Measurements from ENCODE around the gene G3BP1. TPM values are rescaled to one million over a fixed set of nuclear protein-coding genes. Genes with fewer than 3 reads are reported as not detected.

Gene G3BP1
- total and polyA plus RNA-seq, 5 donors, result 25.5 to 121 (median 111) TPM

DNA sequence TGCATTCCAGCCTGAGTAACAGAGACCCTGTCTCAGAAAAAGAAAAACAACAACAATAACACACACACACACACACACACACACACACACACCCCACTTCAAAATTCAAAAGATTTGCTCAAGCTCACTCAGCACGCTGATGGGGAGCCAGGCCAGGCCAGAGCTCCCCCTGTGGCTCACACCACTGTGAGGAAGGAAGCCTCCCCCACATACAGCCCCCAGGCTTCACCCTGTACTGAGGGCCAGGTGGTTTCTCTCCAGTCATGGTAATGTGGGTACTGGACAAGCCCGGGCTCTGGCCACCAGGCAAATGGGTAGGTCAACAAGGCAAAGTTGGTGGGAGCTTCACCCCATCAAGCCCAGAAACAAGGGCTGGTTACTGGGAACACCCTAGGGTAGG is 32.4 kb upstream of the G3BP1 start:
- WGBS, result 62% methylated on average over 2 of the region's 2 CpGs
- Histone ChIP-seq H3K4me3 (ENCODE audit: low read length) (no peak overlapping the region), H3K9me3 (ENCODE audit: control insufficient read depth, low read length) (no peaks in the 10 kb centered on the region), H3K4me1 (ENCODE audit: control insufficient read depth, insufficient read depth, low read length) (peaks cover 6% of the 10 kb centered on the region), H3K27ac (ENCODE audit: low read length) (peak overlapping the region; percentile 70), H3K27me3 (ENCODE audit: control insufficient read depth, insufficient read depth) (no peaks in the 10 kb centered on the region)
- no peak for DNase-seq
- no peak for ATAC-seq
- intact Hi-C loops (cut with DNase I), result loop anchor here in 1 of 4 donors (10.0 kb wide), 1 partner anchor 305 kb away; no protein-coding TSS in a partner anchor

DNA sequence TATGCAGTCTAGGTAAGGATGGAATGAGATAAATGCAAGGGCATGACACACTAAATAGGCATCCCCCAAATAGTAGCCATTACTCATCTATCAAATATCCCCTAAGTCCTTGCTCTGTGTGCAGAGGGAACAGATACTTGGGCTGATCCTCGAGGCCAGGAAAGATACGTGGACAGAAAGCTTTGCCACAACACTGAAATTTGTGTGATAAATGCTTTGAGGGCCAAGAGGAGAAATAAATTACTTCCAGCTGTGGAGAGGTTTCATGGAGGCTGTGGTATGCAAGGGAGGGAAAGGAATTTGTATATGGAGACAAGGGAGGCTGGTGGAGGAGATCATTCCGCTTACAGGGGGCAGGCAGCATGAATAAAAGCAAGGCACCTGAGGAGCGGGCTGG is 31.8 kb upstream of the G3BP1 start:
- Histone ChIP-seq H3K9me3 (ENCODE audit: control insufficient read depth, low read length) (no peaks in the 10 kb centered on the region), H3K27me3 (ENCODE audit: control insufficient read depth, insufficient read depth) (no peaks in the 10 kb centered on the region), H3K27ac (ENCODE audit: low read length) (peak overlapping the region; percentile 70), H3K4me3 (ENCODE audit: low read length) (no peak overlapping the region), H3K4me1 (ENCODE audit: control insufficient read depth, insufficient read depth, low read length) (peaks cover 6% of the 10 kb centered on the region)
- DNase-seq (no peak), ATAC-seq (peak; percentile 25 to 26)
- WGBS, result 40% methylated on average over 4 of the region's 4 CpGs
- intact Hi-C loops (cut with DNase I), result loop anchor here (2.0 to 10.0 kb wide), 4 partner anchors 79 to 305 kb away; no protein-coding TSS in a partner anchor

DNA sequence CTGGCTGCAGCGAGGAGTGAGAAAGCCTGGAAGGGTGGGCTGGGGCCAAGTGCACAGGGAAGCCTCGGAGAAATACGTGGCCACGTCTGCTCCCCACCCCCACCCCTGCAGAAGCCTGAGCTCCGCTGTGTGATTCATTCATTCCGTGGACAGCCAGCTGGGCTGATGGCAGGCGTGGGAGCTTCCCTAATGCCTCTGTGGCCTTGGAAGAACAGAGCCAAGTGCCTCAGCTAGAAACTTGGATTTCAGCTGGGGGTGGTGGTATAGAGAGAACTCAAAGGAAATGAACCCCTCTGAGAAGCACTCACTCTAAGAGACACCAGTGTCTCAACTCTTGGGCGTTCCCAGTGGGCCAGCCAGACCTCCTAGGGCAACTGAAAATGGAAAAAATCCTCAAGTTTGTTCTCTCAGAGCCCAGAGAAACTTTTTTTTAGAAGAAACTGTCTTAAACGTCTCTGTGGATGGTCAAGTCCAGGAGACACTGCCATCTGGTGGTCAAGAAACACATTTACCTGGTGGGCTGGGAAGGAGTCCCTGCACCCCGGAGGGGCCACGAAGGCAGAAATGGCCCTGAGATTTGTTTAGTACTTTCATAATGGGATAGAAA is 31.3 kb upstream of the G3BP1 start:
- peak; percentile 76 to 84 for ATAC-seq
- peak; percentile 80 to 84 (median 82) for DNase-seq
- Histone ChIP-seq H3K4me1 (ENCODE audit: control insufficient read depth, insufficient read depth, low read length) (peaks cover 10% of the 10 kb centered on the region), H3K9me3 (ENCODE audit: control insufficient read depth, low read length) (no peaks in the 10 kb centered on the region), H3K27ac (ENCODE audit: low read length) (peak overlapping the region; percentile 70), H3K4me3 (ENCODE audit: low read length) (no peak overlapping the region), H3K27me3 (ENCODE audit: control insufficient read depth, insufficient read depth) (no peaks in the 10 kb centered on the region)
- 10% methylated on average over 11 of the region's 11 CpGs for WGBS
- intact Hi-C loops (cut with DNase I), result loop anchor here (2.0 to 10.0 kb wide), 3 partner anchors 80 to 216 kb away; no protein-coding TSS in a partner anchor

DNA sequence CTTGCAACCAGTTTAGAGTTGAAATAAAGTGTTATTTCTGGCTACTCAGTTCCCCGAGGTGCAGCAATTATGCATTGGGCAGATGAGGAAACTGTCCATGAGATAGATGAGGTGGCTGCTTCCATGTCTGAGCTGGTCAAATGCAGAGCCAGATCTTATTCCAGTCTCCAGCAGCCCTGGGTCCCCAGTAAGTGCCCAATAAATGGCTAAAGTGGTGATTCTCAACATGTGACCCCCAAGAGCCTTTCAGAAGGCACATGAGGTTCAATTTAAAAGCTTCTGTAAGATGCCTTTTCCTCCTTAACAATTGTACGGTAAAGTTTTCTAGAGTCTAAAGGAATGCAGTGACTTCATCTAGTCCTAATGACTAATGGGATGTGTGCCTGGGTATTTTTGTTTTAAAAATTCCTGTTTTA is 30.8 kb upstream of the G3BP1 start:
- no peaks in the 10 kb centered on the region for H3K27me3 ChIP-seq (ENCODE audit: control insufficient read depth, insufficient read depth)
- intact Hi-C loops (cut with DNase I), result loop anchor here (2.0 to 10.0 kb wide), 3 partner anchors 80 to 216 kb away; no protein-coding TSS in a partner anchor
- peaks cover 13% of the 10 kb centered on the region for H3K4me1 ChIP-seq (ENCODE audit: control insufficient read depth, insufficient read depth, low read length)
- DNase-seq (no peak), ATAC-seq (peak in 1 of 2 donors; percentile 3)
- no peak overlapping the region for H3K4me3 ChIP-seq (ENCODE audit: low read length)
- H3K27ac ChIP-seq (ENCODE audit: low read length), result peak overlapping the region; percentile 25
- WGBS, result 44% methylated on average over 2 of the region's 2 CpGs
- no peaks in the 10 kb centered on the region for H3K9me3 ChIP-seq (ENCODE audit: control insufficient read depth, low read length)

DNA sequence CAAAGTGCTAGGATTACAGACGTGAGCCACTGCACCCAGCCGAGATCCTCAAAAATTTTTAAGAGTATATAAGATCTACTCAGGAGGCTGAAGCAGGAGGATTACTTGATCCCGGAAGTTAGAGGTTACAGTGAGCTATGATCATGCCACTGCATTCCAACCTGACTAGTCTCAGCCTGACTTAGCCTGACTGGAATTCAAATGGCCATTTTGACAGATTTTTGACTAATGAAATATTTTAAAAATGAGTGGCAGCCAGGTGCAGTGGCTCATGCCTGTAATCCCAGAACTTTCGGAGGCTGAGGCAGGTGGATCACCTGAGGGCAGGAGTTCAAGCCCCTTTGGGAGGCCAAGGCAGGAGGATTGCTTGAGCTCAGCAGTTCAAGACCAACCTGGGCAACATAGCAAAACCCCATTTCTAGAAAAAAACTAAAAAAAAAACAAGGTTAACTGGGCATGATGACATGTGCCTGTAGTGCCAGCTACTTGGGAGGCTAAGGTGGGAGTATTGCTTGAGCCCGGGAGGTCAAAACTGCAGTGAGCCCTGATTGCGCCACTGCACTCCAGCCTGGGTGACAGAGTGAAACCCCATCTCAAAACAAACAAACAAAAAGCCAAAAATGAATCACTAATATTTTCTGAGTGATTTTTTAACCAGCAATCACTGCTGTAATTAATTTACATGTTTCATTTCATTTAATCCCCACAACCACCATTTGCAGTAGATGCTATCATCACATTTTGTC is 29.9 kb upstream of the G3BP1 start:
- DNase-seq (no peak), ATAC-seq (no peak)
- 89% methylated on average over 6 of the region's 6 CpGs for WGBS
- intact Hi-C loops (cut with DNase I), result loop anchor here (2.0 to 10.0 kb wide), 3 partner anchors 81 to 217 kb away; no protein-coding TSS in a partner anchor
- Histone ChIP-seq H3K9me3 (ENCODE audit: control insufficient read depth, low read length) (no peaks in the 10 kb centered on the region), H3K4me1 (ENCODE audit: control insufficient read depth, insufficient read depth, low read length) (peaks cover 13% of the 10 kb centered on the region), H3K4me3 (ENCODE audit: low read length) (no peak overlapping the region), H3K27me3 (ENCODE audit: control insufficient read depth, insufficient read depth) (no peaks in the 10 kb centered on the region), H3K27ac (ENCODE audit: low read length) (peak overlapping the region; percentile 4)

DNA sequence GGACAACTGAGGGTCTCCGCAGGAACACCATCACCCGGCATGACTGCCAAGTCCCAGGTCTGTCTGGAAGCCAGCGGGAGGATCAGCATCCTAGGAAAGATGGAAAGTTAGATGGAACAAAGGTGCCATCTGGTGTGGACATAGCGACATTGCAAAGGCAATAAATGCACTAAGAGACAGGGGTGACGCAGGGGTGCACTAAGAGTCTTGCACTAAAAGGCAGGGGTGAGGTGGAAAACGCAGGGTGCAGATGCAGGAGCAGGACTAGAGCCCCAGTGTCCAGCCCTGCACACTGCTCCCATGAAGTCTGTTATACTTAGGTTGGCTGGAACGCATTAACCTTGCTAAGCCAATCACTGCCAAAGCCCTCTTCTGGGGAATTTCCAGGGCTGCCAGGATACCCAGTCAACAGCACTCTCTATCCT is 28.9 kb upstream of the G3BP1 start:
- no peak overlapping the region for H3K27ac ChIP-seq (ENCODE audit: low read length)
- H3K9me3 ChIP-seq (ENCODE audit: control insufficient read depth, low read length), result no peaks in the 10 kb centered on the region
- H3K4me1 ChIP-seq (ENCODE audit: control insufficient read depth, insufficient read depth, low read length), result peaks cover 13% of the 10 kb centered on the region
- intact Hi-C loops (cut with DNase I), result loop anchor here in 1 of 4 donors (10.0 kb wide), 1 partner anchor 218 kb away; no protein-coding TSS in a partner anchor
- peak; percentile 44 to 77 (median 72) for DNase-seq
- H3K4me3 ChIP-seq (ENCODE audit: low read length), result no peak overlapping the region
- 54% methylated on average over 7 of the region's 7 CpGs for WGBS
- H3K27me3 ChIP-seq (ENCODE audit: control insufficient read depth, insufficient read depth), result no peaks in the 10 kb centered on the region
- ATAC-seq, result peak; percentile 13 to 21

DNA sequence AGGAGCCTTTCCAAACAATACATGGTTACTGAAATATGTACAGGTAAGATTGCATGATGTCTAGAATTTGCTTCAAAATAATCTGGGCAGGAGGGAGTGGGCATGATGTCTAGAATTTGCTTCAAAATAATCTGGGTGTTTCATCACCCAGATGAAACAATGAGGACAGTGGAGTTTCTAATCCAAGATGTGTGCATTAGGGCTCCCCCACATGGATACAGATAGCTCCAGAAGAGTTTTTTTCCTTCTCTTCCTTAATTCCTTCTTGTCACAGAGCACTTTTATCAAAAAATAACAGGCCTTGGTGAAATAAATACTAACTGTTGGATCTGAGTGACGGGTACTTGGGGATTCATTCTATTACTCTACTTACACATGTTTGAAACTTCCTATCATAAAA is 28.2 kb upstream of the G3BP1 start:
- no peaks in the 10 kb centered on the region for H3K27me3 ChIP-seq (ENCODE audit: control insufficient read depth, insufficient read depth)
- intact Hi-C loops (cut with DNase I), result loop anchor here in 1 of 4 donors (10.0 kb wide), 1 partner anchor 219 kb away; no protein-coding TSS in a partner anchor

DNA sequence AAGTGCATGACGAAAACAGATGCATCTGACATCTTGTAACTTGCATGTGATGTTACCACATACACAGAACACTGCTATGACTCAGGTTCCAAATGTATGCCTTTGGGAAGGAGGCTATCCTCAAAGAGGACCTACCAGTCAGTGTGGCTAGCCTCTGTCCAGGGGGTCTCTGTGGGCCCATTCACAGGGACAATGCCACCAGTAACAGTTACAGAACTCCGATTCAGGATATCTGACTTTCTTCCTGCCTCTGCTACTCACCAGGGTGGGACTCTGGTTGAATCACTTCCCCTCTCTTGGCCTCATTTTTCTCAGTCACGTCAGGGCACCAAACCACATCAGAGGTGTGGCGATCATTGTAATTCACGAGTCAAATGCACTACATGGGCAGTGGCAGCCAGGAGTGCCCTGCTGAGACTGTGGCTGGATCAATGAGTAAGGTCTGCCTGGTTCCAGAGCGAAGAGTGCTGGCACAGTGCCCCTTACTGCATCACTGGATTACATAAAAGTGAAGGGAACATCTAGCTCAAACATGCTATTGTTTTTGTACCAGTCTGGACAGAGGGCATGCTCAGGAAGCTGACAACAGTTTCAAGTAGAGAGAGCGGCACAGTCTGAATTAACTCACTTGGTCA is 26.6 kb upstream of the G3BP1 start:
- intact Hi-C loops (cut with DNase I), result loop anchor here in 1 of 4 donors (10.0 kb wide), 1 partner anchor 220 kb away; no protein-coding TSS in a partner anchor
- peak overlapping the region; percentile 30 for H3K27ac ChIP-seq (ENCODE audit: low read length)
- DNase-seq (peak; percentile 61 to 81 (median 66)), ATAC-seq (peak; percentile 55 to 75)
- H3K4me3 ChIP-seq (ENCODE audit: low read length), result no peak overlapping the region
- no peaks in the 10 kb centered on the region for H3K9me3 ChIP-seq (ENCODE audit: control insufficient read depth, low read length)
- peaks cover 7% of the 10 kb centered on the region for H3K4me1 ChIP-seq (ENCODE audit: control insufficient read depth, insufficient read depth, low read length)
- 56% methylated on average over 7 of the region's 7 CpGs for WGBS
- H3K27me3 ChIP-seq (ENCODE audit: control insufficient read depth, insufficient read depth), result no peaks in the 10 kb centered on the region

More for the DNA sequence above, 28.2 kb upstream of the G3BP1 start:
- Histone ChIP-seq H3K4me3 (ENCODE audit: low read length) (no peak overlapping the region), H3K4me1 (ENCODE audit: control insufficient read depth, insufficient read depth, low read length) (peaks cover 10% of the 10 kb centered on the region), H3K27ac (ENCODE audit: low read length) (no peak overlapping the region), H3K9me3 (ENCODE audit: control insufficient read depth, low read length) (no peaks in the 10 kb centered on the region)
- WGBS, result 81% methylated on average over 1 of the region's 1 CpG
- no peak for ATAC-seq
- DNase-seq, result no peak

DNA sequence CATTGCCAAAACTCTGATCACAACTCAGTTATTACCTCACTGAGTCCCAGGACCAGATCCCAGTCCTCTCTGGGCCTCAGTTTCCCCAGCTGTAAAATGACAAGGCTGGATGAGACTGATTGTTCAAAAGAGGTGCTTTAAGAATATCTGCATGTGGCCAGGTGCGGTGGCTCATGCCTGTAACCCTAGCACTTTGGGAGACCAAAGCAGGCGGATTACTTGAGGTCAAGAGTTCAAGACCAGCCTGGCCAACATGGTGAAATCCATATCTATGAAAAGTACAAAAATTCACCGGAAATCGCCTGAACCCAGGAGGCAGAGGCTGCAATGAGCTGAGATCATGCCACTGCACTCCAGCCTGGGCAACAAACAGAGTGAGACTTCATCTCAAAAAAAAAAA is 21.6 kb upstream of the G3BP1 start:
- ATAC-seq, result no peak
- H3K4me3 ChIP-seq (ENCODE audit: low read length), result no peak overlapping the region

DNA sequence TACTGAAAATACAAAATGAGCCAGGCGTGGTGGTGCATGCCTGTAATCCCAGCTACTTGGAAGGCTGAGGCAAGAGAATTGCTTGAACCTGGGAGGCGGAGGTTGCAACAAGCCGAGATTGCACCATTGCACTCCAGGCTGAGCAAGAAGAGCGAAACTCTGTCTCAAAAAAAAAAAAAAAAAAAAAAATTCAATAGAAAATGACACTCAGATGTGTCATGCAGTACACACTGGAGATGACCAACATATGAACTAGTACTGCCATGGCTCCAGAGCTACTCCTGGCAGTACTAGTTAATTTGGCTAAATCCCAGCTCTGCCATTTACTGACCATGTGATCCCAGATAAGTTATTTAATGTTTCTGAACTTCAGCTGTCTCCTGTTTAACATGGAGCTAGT is 20.7 kb upstream of the G3BP1 start:
- intact Hi-C loops (cut with DNase I), result no loop called here
- H3K27me3 ChIP-seq (ENCODE audit: control insufficient read depth, insufficient read depth), result no peaks in the 10 kb centered on the region
- peaks cover 2% of the 10 kb centered on the region for H3K4me1 ChIP-seq (ENCODE audit: control insufficient read depth, insufficient read depth, low read length)
- 95% methylated on average over 4 of the region's 4 CpGs for WGBS
- ATAC-seq, result no peak
- no peak for DNase-seq
- no peak overlapping the region for H3K27ac ChIP-seq (ENCODE audit: low read length)
- no peak overlapping the region for H3K4me3 ChIP-seq (ENCODE audit: low read length)
- H3K9me3 ChIP-seq (ENCODE audit: control insufficient read depth, low read length), result no peaks in the 10 kb centered on the region

More for the DNA sequence above, 21.6 kb upstream of the G3BP1 start:
- Histone ChIP-seq H3K9me3 (ENCODE audit: control insufficient read depth, low read length) (no peaks in the 10 kb centered on the region), H3K27me3 (ENCODE audit: control insufficient read depth, insufficient read depth) (no peaks in the 10 kb centered on the region), H3K4me1 (ENCODE audit: control insufficient read depth, insufficient read depth, low read length) (peaks cover 8% of the 10 kb centered on the region), H3K27ac (ENCODE audit: low read length) (no peak overlapping the region)
- 80% methylated on average over 4 of the region's 4 CpGs for WGBS
- peak in 1 of 3 donors; percentile 36 for DNase-seq
- intact Hi-C loops (cut with DNase I), result no loop called here

All from right cardiac atrium (tissue), 5 donors.